HG03064 (cell line): ENCODE data around the gene RAB8A.
"Not testable (repeated sequence)": the region's sequence is repeated elsewhere in the genome, so short reads cannot be mapped to it uniquely, and the experiment has no call there.

Experiments used
- ATAC-seq: cut with Tn5 transposase; IDR thresholded peaks from one replicate; pipeline ENCODE4 v1.9.1; 2021; ENCODE audit warnings: low read depth; ENCODE audit not compliant: unreplicated experiment

The RAB8A gene

GRCh38 chr19:16167055-16167454, 55.4 kb downstream of the RAB8A start:
- no peak for ATAC-seq

GRCh38 chr19:16168465-16169081, 56.9 kb downstream of the RAB8A start:
- ATAC-seq = no peak

GRCh38 chr19:16170134-16170533, 58.4 kb downstream of the RAB8A start:
- no peak for ATAC-seq

- no peak for ATAC-seq
Measured at GRCh38 chr19:16175954-16176353, 64.3 kb downstream of the RAB8A start.

- ATAC-seq = not testable (repeated sequence)
Measured at GRCh38 chr19:16178866-16179265, 67.2 kb downstream of the RAB8A start.

- no peak for ATAC-seq
Measured at GRCh38 chr19:16180611-16181010, 68.9 kb downstream of the RAB8A start.
